Esophagus (tissue), 2 donors: ENCODE results near the gene SLC22A14. TPM values are rescaled to one million over a fixed set of nuclear protein-coding genes. Genes with fewer than 3 reads are reported as not detected.

Experiments used
- H3K27ac ChIP-seq, 2 donors: one replicate each; pipeline ENCODE4 v1.5.1; 2013; ENCODE audit warnings: low read depth in 2 of 2, mild to moderate bottlenecking in 2 of 2, inconsistent platforms in 1 of 2, low read length in 1 of 2, moderate library complexity in 1 of 2
- H3K27me3 ChIP-seq, 2 donors: one replicate each; pipeline ENCODE4 v1.6.1; 2013; ENCODE audit warnings: low read length in 2 of 2, control low read depth in 1 of 2, mild to moderate bottlenecking in 1 of 2; ENCODE audit not compliant: insufficient read depth in 2 of 2, control insufficient read depth in 1 of 2
- H3K36me3 ChIP-seq, 2 donors: one replicate each; pipeline ENCODE4 v1.6.1; 2013; ENCODE audit warnings: low read length in 1 of 2; ENCODE audit not compliant: control insufficient read depth in 2 of 2, insufficient read depth in 2 of 2
- H3K4me1 ChIP-seq, 2 donors: one replicate each; pipeline ENCODE4 v1.6.1; 2013; ENCODE audit warnings: low read length in 1 of 2; ENCODE audit not compliant: control insufficient read depth in 2 of 2, insufficient read depth in 2 of 2
- H3K4me3 ChIP-seq, 2 donors: one replicate each; pipeline ENCODE4 v1.5.1; 2013; ENCODE audit warnings: low read length in 2 of 2, mild to moderate bottlenecking in 2 of 2, low read depth in 1 of 2, moderate library complexity in 1 of 2
- H3K9me3 ChIP-seq, 2 donors: one replicate each; pipeline ENCODE4 v1.6.1; 2013; ENCODE audit warnings: mild to moderate bottlenecking in 2 of 2, low read depth in 1 of 2, low read length in 1 of 2, moderate library complexity in 1 of 2; ENCODE audit not compliant: control insufficient read depth in 2 of 2, insufficient read depth in 1 of 2
- WGBS, 2 donors: extraction: QIAGEN DNeasy Blood & Tissue Kit; methylation state at CpG; one replicate each; pipeline ENCODE4 v1.1.7; 2013; 5-methylcytosine and 5-hydroxymethylcytosine counted together
- polyA plus RNA-seq, 2 donors: library from polyadenylated mRNA; stranded (reverse); fragments of 200-250 nt; gene quantifications; one replicate each; pipeline ENCODE4 v1.2.3, GENCODE V29; 2013
- donor health status: healthy with polysubstance abuse.
- donor health status: Bipolar disorder and iron deficiency.

Gene SLC22A14
- polyA plus RNA-seq, 2 donors, result 0.19 to 0.31 TPM

DNA sequence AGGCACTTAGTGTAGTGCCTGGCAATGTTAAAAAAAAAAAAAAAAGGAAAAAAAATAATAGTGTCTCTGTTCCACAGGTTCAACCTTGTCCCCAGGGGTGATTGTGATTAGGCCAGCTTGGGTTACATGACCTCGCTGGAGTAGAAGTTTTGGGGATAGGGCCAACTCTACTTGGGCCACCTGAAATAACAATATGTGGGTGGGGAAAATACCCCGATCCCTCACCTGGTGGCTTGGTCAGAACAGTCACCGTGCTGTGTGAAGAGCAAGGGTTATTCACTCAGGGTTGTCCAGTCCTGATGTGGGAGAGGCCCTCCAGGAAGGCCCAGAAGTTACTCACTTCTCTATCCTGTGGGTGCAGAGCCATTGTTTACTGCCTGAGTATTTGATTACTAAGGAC is 84.0 kb downstream of the SLC22A14 start:
- H3K4me1 ChIP-seq, result peaks cover 0 to 3% of the 10 kb centered on the region in 2 donors
- peaks cover 0 to 2% of the 10 kb centered on the region in 2 donors for H3K9me3 ChIP-seq
- peaks cover 0 to 13% of the 10 kb centered on the region in 2 donors for H3K36me3 ChIP-seq
- H3K27me3 ChIP-seq, result no peaks in the 10 kb centered on the region
- 84 to 95% methylated on average over 3 of the region's 3 CpGs for WGBS, 2 donors
- H3K27ac ChIP-seq, result no peak overlapping the region
- no peak overlapping the region for H3K4me3 ChIP-seq

DNA sequence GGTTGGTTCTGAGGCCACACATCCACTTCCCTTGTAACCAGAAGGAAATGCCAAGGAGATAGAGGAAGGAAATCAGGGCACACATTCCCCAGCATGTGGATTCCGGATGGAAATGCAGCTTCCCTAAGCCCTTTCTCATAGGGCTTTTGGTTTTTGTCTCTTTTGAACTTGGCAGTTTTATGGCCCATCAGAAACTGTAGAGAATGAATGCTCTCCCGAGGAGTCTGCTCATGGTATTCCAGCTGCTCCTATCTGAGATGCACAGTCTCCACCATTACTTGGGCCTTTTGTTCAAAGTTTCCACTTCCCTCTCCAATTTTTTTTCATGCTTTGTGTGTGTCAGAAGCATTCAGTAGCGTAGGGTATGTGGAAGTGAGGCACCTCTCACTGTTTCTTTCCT is 85.7 kb downstream of the SLC22A14 start:
- Histone ChIP-seq H3K9me3 (peaks cover 0 to 2% of the 10 kb centered on the region in 2 donors), H3K36me3 (peaks cover 0 to 13% of the 10 kb centered on the region in 2 donors), H3K4me1 (peaks cover 0 to 5% of the 10 kb centered on the region in 2 donors), H3K27me3 (no peaks in the 10 kb centered on the region), H3K27ac (no peak overlapping the region), H3K4me3 (no peak overlapping the region)
- WGBS, 2 donors, result 81 to 86% methylated on average over 3 of the region's 3 CpGs

Other genes with a start within 250 kb of the SLC22A14 start
- under 1 TPM; 0.16 to 0.39 TPM for gene DLEC1, start 243.1 kb upstream of the SLC22A14 start, polyA plus RNA-seq
- 100 to 1,000 TPM in 1 of 2 donors, 10 to 100 TPM in 1; 79.4 to 101 TPM for gene ACAA1, start 145.2 kb upstream of the SLC22A14 start, polyA plus RNA-seq
- gene MYD88, start 143.6 kb upstream of the SLC22A14 start, polyA plus RNA-seq, result 10 to 100 TPM; 26.5 to 44.0 TPM
- gene OXSR1, start 116.8 kb upstream of the SLC22A14 start, polyA plus RNA-seq, result 10 to 100 TPM; 21.7 to 27.5 TPM
- gene SLC22A13, start 16.5 kb upstream of the SLC22A14 start, polyA plus RNA-seq, result under 1 TPM; 0.14 to 0.53 TPM
- gene XYLB, start 64.5 kb downstream of the SLC22A14 start, polyA plus RNA-seq, result 1 to 10 TPM; 1.3 to 1.5 TPM
- gene ACVR2B, start 171.6 kb downstream of the SLC22A14 start, polyA plus RNA-seq, result under 1 TPM; 0.29 to 0.55 TPM
- 1 to 10 TPM; 2.4 to 4.1 TPM for gene EXOG, start 214.0 kb downstream of the SLC22A14 start, polyA plus RNA-seq